Tibial nerve (tissue), 4 donors: Measurements from ENCODE around the gene PLD5. TPM values are rescaled to one million over a fixed set of nuclear protein-coding genes. Genes with fewer than 3 reads are reported as not detected.

Source experiments
- small RNA-seq: library from RNA; depleted of rRNA; stranded (forward); fragments of <200 nt; gene quantifications from one replicate; pipeline ENCODE3, GENCODE V24; 2016
- total RNA-seq, 4 donors: library from RNA; depleted of rRNA; stranded (reverse); fragments of >200 nt; gene quantifications; one replicate each; pipeline ENCODE4 v1.1.0, GENCODE V29; 2016

The PLD5 gene
- total RNA-seq, 4 donors from 2014 or later = 0.21 to 0.59 TPM; not detected in 2

Small RNA genes lying within 50 kb of the gene (small RNA-seq; reads per million reads assigned to genes)
- gene AL360271.2 = not detected
- not detected for gene RN7SKP12
